ENCODE measurements around the gene OR4M1. TPM values are rescaled to one million over a fixed set of nuclear protein-coding genes. Genes with fewer than 3 reads are reported as not detected.
"Not testable (repeated sequence)": the region's sequence is repeated elsewhere in the genome, so short reads cannot be mapped to it uniquely, and the experiment has no call there.

OR4M1 gene, protein sequence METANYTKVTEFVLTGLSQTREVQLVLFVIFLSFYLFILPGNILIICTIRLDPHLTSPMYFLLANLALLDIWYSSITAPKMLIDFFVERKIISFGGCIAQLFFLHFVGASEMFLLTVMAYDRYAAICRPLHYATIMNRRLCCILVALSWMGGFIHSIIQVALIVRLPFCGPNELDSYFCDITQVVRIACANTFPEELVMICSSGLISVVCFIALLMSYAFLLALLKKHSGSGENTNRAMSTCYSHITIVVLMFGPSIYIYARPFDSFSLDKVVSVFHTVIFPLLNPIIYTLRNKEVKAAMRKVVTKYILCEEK
- total RNA-seq = not detected
- polyA plus RNA-seq (2013, experiment 1 of 2) = not detected
- polyA plus RNA-seq (2013, experiment 2 of 2) = not detected
- 0 to 0.14 (median 0) reads per million in 172 experiments for total RNA-seq

DNA sequence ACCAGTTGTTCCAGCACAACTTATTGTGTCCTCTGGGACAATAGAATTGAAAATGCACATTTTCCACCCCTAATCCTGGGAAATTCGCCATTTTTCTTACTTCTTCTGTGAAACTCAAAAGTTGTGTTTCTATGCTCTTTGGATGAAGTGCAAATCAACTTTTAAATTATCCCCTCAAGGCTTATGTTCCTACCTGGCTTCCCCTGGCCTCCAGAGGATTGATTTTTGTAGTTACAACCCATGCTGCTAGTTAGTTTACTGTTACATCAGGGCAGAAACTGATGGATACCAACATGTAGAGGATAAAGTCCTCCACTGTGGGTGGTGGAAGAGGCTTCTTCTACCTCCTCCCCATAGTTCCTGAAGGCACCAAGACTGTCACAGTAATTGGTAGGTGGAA is at the start of gene OR4M1:
Gene OR4M1 (plus strand): TSS at position 301 of the 400 bp plus-strand sequence. CDS start 6,819 bp downstream, outside the sequence.
- ATAC-seq (ENCODE audit: poor library complexity); CTCF ChIA-PET; H3K9me3 Mint-ChIP-seq; H3K27ac ChIP-seq (ENCODE audit: low read depth in 1 of 2, low read length in 2 of 2); H3K4me1 Mint-ChIP-seq (ENCODE audit: low read depth); DNase-seq; H3K4me3 ChIP-seq (ENCODE audit: low read length); H3K36me3 ChIP-seq (ENCODE audit: insufficient read depth, low read length); H3K4me1 ChIP-seq (ENCODE audit: insufficient read depth, low read length); H3K27ac Mint-ChIP-seq; H3K36me3 Mint-ChIP-seq (ENCODE audit: low read depth); POLR2A ChIA-PET; intact Hi-C loops (cut with DNase I, micrococcal nuclease); H3K27me3 ChIP-seq (ENCODE audit: control insufficient read depth in 1 of 2, insufficient read depth in 2 of 2, low read length in 2 of 2); H3K4me3 Mint-ChIP-seq: not testable (repeated sequence)
- H3K9me3 ChIP-seq (ENCODE audit: control insufficient read depth in 1 of 2, insufficient read depth in 1 of 2, low read length in 2 of 2) = peaks cover 10 to 11% of the 10 kb centered on the region in 2 experiments
- peaks cover 18% of the 10 kb centered on the region for H3K27me3 Mint-ChIP-seq

DNA sequence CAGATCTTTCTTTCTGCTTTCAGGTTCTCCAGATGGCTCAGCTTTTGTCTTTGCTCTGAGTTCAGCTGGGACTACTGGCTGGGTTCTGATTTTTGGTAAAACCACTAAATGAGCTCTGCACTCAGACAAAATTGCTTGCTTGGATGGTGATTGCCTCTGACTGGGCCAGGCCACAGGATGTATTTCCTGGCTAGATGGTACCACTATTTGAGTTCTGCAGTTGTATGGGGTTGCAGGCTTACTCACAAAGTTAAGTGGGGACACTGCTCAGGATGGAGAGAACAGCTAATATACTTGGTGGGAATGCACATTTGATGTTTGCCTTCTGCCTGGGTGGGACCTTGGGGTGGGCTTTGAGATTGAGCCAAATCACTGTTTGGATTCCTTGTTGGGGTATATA is 43.9 kb upstream of the OR4M1 start:
- Mint-ChIP-seq H3K27ac (no peak overlapping the region), H3K9me3 (peaks cover 2% of the 10 kb centered on the region), H3K4me1 (ENCODE audit: low read depth) (no peaks in the 10 kb centered on the region), H3K36me3 (ENCODE audit: low read depth) (no peaks in the 10 kb centered on the region), H3K4me3 (no peak overlapping the region), H3K27me3 (no peaks in the 10 kb centered on the region)
- intact Hi-C loops (cut with DNase I, micrococcal nuclease) = no loop called here
- Histone ChIP-seq H3K36me3 (ENCODE audit: insufficient read depth, low read length) (no peaks in the 10 kb centered on the region), H3K4me1 (ENCODE audit: insufficient read depth, low read length) (no peaks in the 10 kb centered on the region), H3K27ac (ENCODE audit: low read depth in 1 of 2, low read length in 2 of 2) (no peak overlapping the region), H3K27me3 (ENCODE audit: control insufficient read depth in 1 of 2, insufficient read depth in 2 of 2, low read length in 2 of 2) (no peaks in the 10 kb centered on the region), H3K9me3 (ENCODE audit: control insufficient read depth in 1 of 2, insufficient read depth in 1 of 2, low read length in 2 of 2) (peaks cover 5 to 15% of the 10 kb centered on the region in 2 experiments), H3K4me3 (ENCODE audit: low read length) (no peak overlapping the region)
- ATAC-seq (ENCODE audit: poor library complexity) (no peak), DNase-seq (no peak)
- TF ChIP-seq, protein P1, sequence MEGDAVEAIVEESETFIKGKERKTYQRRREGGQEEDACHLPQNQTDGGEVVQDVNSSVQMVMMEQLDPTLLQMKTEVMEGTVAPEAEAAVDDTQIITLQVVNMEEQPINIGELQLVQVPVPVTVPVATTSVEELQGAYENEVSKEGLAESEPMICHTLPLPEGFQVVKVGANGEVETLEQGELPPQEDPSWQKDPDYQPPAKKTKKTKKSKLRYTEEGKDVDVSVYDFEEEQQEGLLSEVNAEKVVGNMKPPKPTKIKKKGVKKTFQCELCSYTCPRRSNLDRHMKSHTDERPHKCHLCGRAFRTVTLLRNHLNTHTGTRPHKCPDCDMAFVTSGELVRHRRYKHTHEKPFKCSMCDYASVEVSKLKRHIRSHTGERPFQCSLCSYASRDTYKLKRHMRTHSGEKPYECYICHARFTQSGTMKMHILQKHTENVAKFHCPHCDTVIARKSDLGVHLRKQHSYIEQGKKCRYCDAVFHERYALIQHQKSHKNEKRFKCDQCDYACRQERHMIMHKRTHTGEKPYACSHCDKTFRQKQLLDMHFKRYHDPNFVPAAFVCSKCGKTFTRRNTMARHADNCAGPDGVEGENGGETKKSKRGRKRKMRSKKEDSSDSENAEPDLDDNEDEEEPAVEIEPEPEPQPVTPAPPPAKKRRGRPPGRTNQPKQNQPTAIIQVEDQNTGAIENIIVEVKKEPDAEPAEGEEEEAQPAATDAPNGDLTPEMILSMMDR (IDR thresholded peaks at IDR 0.05) = no peak
- ChIA-PET CTCF (no interaction called here), POLR2A (no interaction called here)

DNA sequence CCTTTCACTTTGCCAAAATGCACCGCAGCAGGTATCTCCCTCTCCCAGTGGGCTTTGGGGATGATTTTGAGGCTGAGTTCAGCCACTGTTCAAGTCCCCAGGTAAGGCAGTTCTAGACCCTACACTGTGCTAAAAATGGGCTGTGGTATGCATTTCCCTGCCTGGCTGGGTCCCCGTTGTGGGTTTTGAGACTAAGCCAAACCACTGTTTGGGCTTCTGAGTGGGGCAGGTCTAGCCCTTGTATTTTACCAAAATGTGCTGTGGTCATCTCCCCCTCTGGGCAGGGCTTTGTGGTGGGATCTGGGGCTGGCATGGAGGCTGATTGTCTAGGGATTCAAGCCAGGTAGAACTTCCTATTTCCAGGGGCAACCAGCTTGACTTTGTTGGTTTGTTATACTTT is 43.5 kb upstream of the OR4M1 start:
- H3K4me3 Mint-ChIP-seq = no peak overlapping the region
- no peak overlapping the region for H3K27ac Mint-ChIP-seq
- no peaks in the 10 kb centered on the region for H3K27me3 Mint-ChIP-seq
- H3K27ac ChIP-seq (ENCODE audit: low read depth in 1 of 2, low read length in 2 of 2) = no peak overlapping the region
- H3K4me3 ChIP-seq (ENCODE audit: low read length) = no peak overlapping the region
- H3K4me1 ChIP-seq (ENCODE audit: insufficient read depth, low read length) = no peaks in the 10 kb centered on the region
- ATAC-seq (ENCODE audit: poor library complexity) (no peak), DNase-seq (no peak)
- H3K36me3 Mint-ChIP-seq (ENCODE audit: low read depth) = no peaks in the 10 kb centered on the region
- peaks cover 5 to 15% of the 10 kb centered on the region in 2 experiments for H3K9me3 ChIP-seq (ENCODE audit: control insufficient read depth in 1 of 2, insufficient read depth in 1 of 2, low read length in 2 of 2)
- intact Hi-C loops (cut with DNase I, micrococcal nuclease) = no loop called here
- H3K27me3 ChIP-seq (ENCODE audit: control insufficient read depth in 1 of 2, insufficient read depth in 2 of 2, low read length in 2 of 2) = no peaks in the 10 kb centered on the region
- TF ChIP-seq, protein P1 (IDR thresholded peaks at IDR 0.05) = no peak
- CTCF ChIA-PET = no interaction called here
- peaks cover 2% of the 10 kb centered on the region for H3K9me3 Mint-ChIP-seq
- POLR2A ChIA-PET = no interaction called here
- H3K36me3 ChIP-seq (ENCODE audit: insufficient read depth, low read length) = no peaks in the 10 kb centered on the region
- H3K4me1 Mint-ChIP-seq (ENCODE audit: low read depth) = no peaks in the 10 kb centered on the region

DNA sequence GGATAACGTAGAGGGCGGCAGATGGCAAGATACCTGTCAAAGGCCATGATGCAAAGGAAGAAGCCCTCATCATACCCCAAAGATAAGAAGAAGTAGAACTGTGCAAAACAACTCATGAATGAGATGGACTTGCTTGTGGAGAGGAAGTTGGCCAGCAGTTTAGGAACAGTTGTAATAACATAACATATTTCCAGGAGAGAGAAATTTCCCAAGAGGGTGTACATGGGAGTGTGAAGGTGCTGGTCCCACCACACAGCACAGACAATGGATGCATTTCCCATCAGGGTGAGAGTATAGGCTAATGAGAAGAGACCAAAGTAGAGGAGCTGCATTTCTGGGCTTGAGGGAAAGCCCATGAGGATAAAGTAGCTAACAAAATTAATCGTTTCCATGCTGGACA is 39.4 kb upstream of the OR4M1 start:
- H3K4me1 Mint-ChIP-seq (ENCODE audit: low read depth); ATAC-seq (ENCODE audit: poor library complexity); H3K4me3 Mint-ChIP-seq; H3K27ac ChIP-seq (ENCODE audit: low read depth in 1 of 2, low read length in 2 of 2); DNase-seq; H3K9me3 Mint-ChIP-seq; H3K27me3 ChIP-seq (ENCODE audit: control insufficient read depth in 1 of 2, insufficient read depth in 2 of 2, low read length in 2 of 2); H3K36me3 ChIP-seq (ENCODE audit: insufficient read depth, low read length); POLR2A ChIA-PET; H3K27ac Mint-ChIP-seq; H3K4me1 ChIP-seq (ENCODE audit: insufficient read depth, low read length); H3K27me3 Mint-ChIP-seq; H3K36me3 Mint-ChIP-seq (ENCODE audit: low read depth); intact Hi-C loops (cut with DNase I, micrococcal nuclease); H3K4me3 ChIP-seq (ENCODE audit: low read length); CTCF ChIA-PET; H3K9me3 ChIP-seq (ENCODE audit: control insufficient read depth in 1 of 2, insufficient read depth in 1 of 2, low read length in 2 of 2): not testable (repeated sequence)
